Superior temporal gyrus (tissue), 1 donor: ENCODE data around the gene PLCG2.

Source experiments
- DNase-seq: peaks from one replicate; pipeline ENCODE4 v3.0.0-alpha.2; 2016; ENCODE audit errors: extremely low spot score

The PLCG2 gene

GRCh38 chr16:81843683-81844082, 64.6 kb downstream of the PLCG2 start:
- no peak for DNase-seq

- no peak for DNase-seq
Measured at GRCh38 chr16:81846105-81846504, 67.0 kb downstream of the PLCG2 start.

GRCh38 chr16:81848306-81848853, 69.3 kb downstream of the PLCG2 start:
- DNase-seq: no peak

- no peak for DNase-seq
Measured at GRCh38 chr16:81850197-81850944, 71.3 kb downstream of the PLCG2 start.

GRCh38 chr16:81852347-81852746, 73.3 kb downstream of the PLCG2 start:
- no peak for DNase-seq

- DNase-seq: no peak
Measured at GRCh38 chr16:81855552-81856153, 76.6 kb downstream of the PLCG2 start.

- no peak for DNase-seq
Measured at GRCh38 chr16:81860287-81861266, 81.5 kb downstream of the PLCG2 start.

- no peak for DNase-seq
Measured at GRCh38 chr16:81861503-81861902, 82.4 kb downstream of the PLCG2 start.

- no peak for DNase-seq
Measured at GRCh38 chr16:81861915-81862314, 82.8 kb downstream of the PLCG2 start.

GRCh38 chr16:81863630-81864352, 84.7 kb downstream of the PLCG2 start:
- no peak for DNase-seq

GRCh38 chr16:81864646-81865382, 85.7 kb downstream of the PLCG2 start:
- DNase-seq: no peak

GRCh38 chr16:81866820-81867440, 87.8 kb downstream of the PLCG2 start:
- no peak for DNase-seq

GRCh38 chr16:81868057-81868748, 89.1 kb downstream of the PLCG2 start:
- DNase-seq: no peak

- no peak for DNase-seq
Measured at GRCh38 chr16:81869326-81869725, 90.2 kb downstream of the PLCG2 start.

GRCh38 chr16:81873206-81873605, 94.1 kb downstream of the PLCG2 start:
- no peak for DNase-seq

- peak; percentile 37 for DNase-seq
Measured at GRCh38 chr16:81873843-81874752, 95.0 kb downstream of the PLCG2 start.

- DNase-seq: no peak
Measured at GRCh38 chr16:81875461-81875860, 96.4 kb downstream of the PLCG2 start.

GRCh38 chr16:81876273-81876900, 97.3 kb downstream of the PLCG2 start:
- no peak for DNase-seq
